Bronchial epithelial cell (primary cell): ENCODE data around the gene HDAC4. TPM values are rescaled to one million over a fixed set of nuclear protein-coding genes. Genes with fewer than 3 reads are reported as not detected.

Source experiments
- DNase-seq: peaks from one replicate; pipeline ENCODE4 v3.0.0-alpha.2; 2010; ENCODE audit warnings: low read depth
- FAIRE-seq: peaks from 2 replicates; lab custom pipeline; 2011; peaks lifted over from hg19 to GRCh38; lab: Jason Lieb, UNC
- H3K27me3 ChIP-seq: 2 replicates; pipeline ENCODE4 v1.5.1; 2011; ENCODE audit warnings: low read length; ENCODE audit not compliant: control insufficient read depth, insufficient read depth
- H3K36me3 ChIP-seq: 2 replicates; pipeline ENCODE4 v1.5.1; 2011; ENCODE audit warnings: low read length; ENCODE audit not compliant: control insufficient read depth, insufficient read depth
- H3K4me3 ChIP-seq: 2 replicates; pipeline ENCODE4 v1.5.1; 2011; ENCODE audit warnings: mild to moderate bottlenecking, low read depth, low read length, control low read depth
- CTCF ChIP-seq: IDR thresholded peaks from 2 replicates; pipeline ENCODE4 v1.5.1; 2011; ENCODE audit warnings: mild to moderate bottlenecking, moderate library complexity, low read length, control low read depth, inconsistent platforms; ENCODE audit not compliant: insufficient read depth, severe bottlenecking
- total RNA-seq: library from RNA; depleted of rRNA; stranded (reverse); fragments of >200 nt; gene quantifications from 2 replicates; pipeline ENCODE4 v1.2.1, GENCODE V29; 2014

The HDAC4 gene
- total RNA-seq, 1 donor from 2014 or later: 5.3 TPM

- H3K27me3 ChIP-seq: no peaks in the 10 kb centered on the region
- H3K4me3 ChIP-seq: no peak overlapping the region
- no peak for FAIRE-seq
- no peak for DNase-seq
- peaks cover 2% of the 10 kb centered on the region for H3K36me3 ChIP-seq
- TF ChIP-seq CTCF: no peak
Observed at GRCh38 chr2:239122421-239123110, 278.3 kb downstream of the HDAC4 start.

- Histone ChIP-seq H3K27me3 (no peaks in the 10 kb centered on the region), H3K36me3 (peaks cover 2% of the 10 kb centered on the region), H3K4me3 (no peak overlapping the region)
- DNase-seq (no peak), FAIRE-seq (no peak)
- no peak for TF ChIP-seq CTCF
Observed at GRCh38 chr2:239121600-239122012, 279.2 kb downstream of the HDAC4 start.

- Histone ChIP-seq H3K27me3 (no peaks in the 10 kb centered on the region), H3K4me3 (no peak overlapping the region), H3K36me3 (no peaks in the 10 kb centered on the region)
- no peak for TF ChIP-seq CTCF
- DNase-seq (no peak), FAIRE-seq (no peak)
Observed at GRCh38 chr2:239120664-239121063, 280.2 kb downstream of the HDAC4 start.

GRCh38 chr2:239119346-239120126 is 281.3 kb downstream of the HDAC4 start:
- no peak for DNase-seq
- TF ChIP-seq CTCF: no peak
- Histone ChIP-seq H3K27me3 (no peaks in the 10 kb centered on the region), H3K4me3 (no peak overlapping the region), H3K36me3 (no peaks in the 10 kb centered on the region)
- no peak for FAIRE-seq

GRCh38 chr2:239118675-239119211 is 282.1 kb downstream of the HDAC4 start:
- no peaks in the 10 kb centered on the region for H3K27me3 ChIP-seq
- H3K36me3 ChIP-seq: no peaks in the 10 kb centered on the region
- no peak for DNase-seq
- no peak for TF ChIP-seq CTCF
- H3K4me3 ChIP-seq: no peak overlapping the region
- FAIRE-seq: no peak
